Tibial nerve (tissue), 4 donors: Measurements from ENCODE around the gene PCDHGA2.
"Not testable (repeated sequence)": the region's sequence is repeated elsewhere in the genome, so short reads cannot be mapped to it uniquely, and the experiment has no call there.

Experiments used
- EP300 ChIP-seq, 2 donors: sonication (generic); formaldehyde crosslinking; IDR thresholded peaks; one replicate each; pipeline ENCODE4 v1.6.1; 2017; ENCODE audit warnings: antibody characterized with exemption in 2 of 2, mild to moderate bottlenecking in 1 of 2
- POLR2A ChIP-seq, 2 donors: fragments of 450-650 bp; IDR thresholded peaks; one replicate each; pipeline ENCODE4 v1.6.1; 2017; ENCODE audit warnings: antibody characterized with exemption in 2 of 2, mild to moderate bottlenecking in 2 of 2, moderate library complexity in 2 of 2
- TF ChIP-seq, protein P1 (sequence below), 5 experiments: fragments of 200-600 bp in 3 of 5; fragments of 450-650 bp in 2 of 5; sonication (generic) in 3 of 5; IDR thresholded peaks; one replicate each; pipeline ENCODE4 v1.5.1; 2016 to 2019; ENCODE audit warnings: antibody characterized with exemption in 5 of 5, mild to moderate bottlenecking in 3 of 5, moderate library complexity in 2 of 5

DNA sequence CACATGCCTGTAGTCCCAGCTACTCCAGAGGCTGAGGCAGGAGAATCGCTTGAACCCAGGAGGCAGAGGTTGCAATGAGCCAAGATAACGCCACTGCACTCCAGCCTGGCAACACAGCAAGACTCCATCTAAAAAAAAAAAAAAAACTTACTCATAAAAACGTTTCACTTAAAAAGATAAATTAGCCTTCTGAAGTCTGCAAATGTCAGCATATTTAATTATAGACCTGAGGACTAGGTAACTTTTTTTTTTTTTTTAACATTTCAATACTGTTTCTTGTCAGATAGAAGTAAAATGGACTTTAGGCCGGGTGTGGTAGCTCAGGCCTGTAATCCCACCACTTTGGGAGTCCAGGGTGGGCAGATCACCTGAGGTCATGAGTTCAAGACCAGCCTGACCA is 21.6 kb upstream of the PCDHGA2 start:
- TF ChIP-seq, protein P1, sequence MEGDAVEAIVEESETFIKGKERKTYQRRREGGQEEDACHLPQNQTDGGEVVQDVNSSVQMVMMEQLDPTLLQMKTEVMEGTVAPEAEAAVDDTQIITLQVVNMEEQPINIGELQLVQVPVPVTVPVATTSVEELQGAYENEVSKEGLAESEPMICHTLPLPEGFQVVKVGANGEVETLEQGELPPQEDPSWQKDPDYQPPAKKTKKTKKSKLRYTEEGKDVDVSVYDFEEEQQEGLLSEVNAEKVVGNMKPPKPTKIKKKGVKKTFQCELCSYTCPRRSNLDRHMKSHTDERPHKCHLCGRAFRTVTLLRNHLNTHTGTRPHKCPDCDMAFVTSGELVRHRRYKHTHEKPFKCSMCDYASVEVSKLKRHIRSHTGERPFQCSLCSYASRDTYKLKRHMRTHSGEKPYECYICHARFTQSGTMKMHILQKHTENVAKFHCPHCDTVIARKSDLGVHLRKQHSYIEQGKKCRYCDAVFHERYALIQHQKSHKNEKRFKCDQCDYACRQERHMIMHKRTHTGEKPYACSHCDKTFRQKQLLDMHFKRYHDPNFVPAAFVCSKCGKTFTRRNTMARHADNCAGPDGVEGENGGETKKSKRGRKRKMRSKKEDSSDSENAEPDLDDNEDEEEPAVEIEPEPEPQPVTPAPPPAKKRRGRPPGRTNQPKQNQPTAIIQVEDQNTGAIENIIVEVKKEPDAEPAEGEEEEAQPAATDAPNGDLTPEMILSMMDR (IDR thresholded peaks at IDR 0.05) = not testable (repeated sequence)
- TF ChIP-seq POLR2A, EP300 (IDR thresholded peaks at IDR 0.05): not testable (repeated sequence)
